IPS DF 19.7 (cell line): ENCODE results near the gene ITGB1BP2.
"Not testable (repeated sequence)": the region's sequence is repeated elsewhere in the genome, so short reads cannot be mapped to it uniquely, and the experiment has no call there.

Source experiments
- DNase-seq: peaks from one replicate; pipeline ENCODE4 v3.0.0-alpha.2; 2013; ENCODE audit warnings: low read depth, low spot score

ITGB1BP2 gene

GRCh38 chrX:71302461-71303213, 1.1 kb downstream of the ITGB1BP2 start:
- no peak for DNase-seq

GRCh38 chrX:71304561-71304960, 3.0 kb downstream of the ITGB1BP2 start:
- no peak for DNase-seq

- DNase-seq: no peak
Observed at GRCh38 chrX:71315917-71316316, 14.4 kb downstream of the ITGB1BP2 start.

- DNase-seq: not testable (repeated sequence)
Observed at GRCh38 chrX:71316959-71317358, 15.4 kb downstream of the ITGB1BP2 start.

- no peak for DNase-seq
Observed at GRCh38 chrX:71320126-71320525, 18.6 kb downstream of the ITGB1BP2 start.

- DNase-seq: no peak
Observed at GRCh38 chrX:71321731-71322130, 20.2 kb downstream of the ITGB1BP2 start.

GRCh38 chrX:71324452-71324851, 22.9 kb downstream of the ITGB1BP2 start:
- DNase-seq: not testable (repeated sequence)

- DNase-seq: no peak
Observed at GRCh38 chrX:71326394-71326793, 24.8 kb downstream of the ITGB1BP2 start.

GRCh38 chrX:71349151-71349665, 47.7 kb downstream of the ITGB1BP2 start:
- DNase-seq: not testable (repeated sequence)

GRCh38 chrX:71349867-71350266, 48.3 kb downstream of the ITGB1BP2 start:
- not testable (repeated sequence) for DNase-seq

- DNase-seq: not testable (repeated sequence)
Observed at GRCh38 chrX:71352439-71352838, 50.9 kb downstream of the ITGB1BP2 start.
